SHP77 (cell line): ENCODE results near the gene GM2A.
"Not testable (repeated sequence)": the region's sequence is repeated elsewhere in the genome, so short reads cannot be mapped to it uniquely, and the experiment has no call there.

ENCODE experiments used
- DNase-seq, 2 experiments: peaks; one replicate each; lab custom pipeline; 2025; lab: John Stamatoyannopoulos, UW

The GM2A gene

GRCh38 chr5:151228986-151229385 is 24.0 kb upstream of the GM2A start:
- no peak for DNase-seq

GRCh38 chr5:151230048-151230680 is 22.8 kb upstream of the GM2A start:
- DNase-seq = no peak

GRCh38 chr5:151231359-151231758 is 21.6 kb upstream of the GM2A start:
- DNase-seq = no peak

- DNase-seq = no peak
Observed at GRCh38 chr5:151233616-151234085, 19.3 kb upstream of the GM2A start.

GRCh38 chr5:151234476-151235238 is 18.3 kb upstream of the GM2A start:
- DNase-seq = no peak

- DNase-seq = not testable (repeated sequence)
Observed at GRCh38 chr5:151235239-151235571, 17.8 kb upstream of the GM2A start.

GRCh38 chr5:151236888-151237287 is 16.1 kb upstream of the GM2A start:
- DNase-seq = no peak

- no peak for DNase-seq
Observed at GRCh38 chr5:151237685-151238084, 15.3 kb upstream of the GM2A start.

GRCh38 chr5:151238303-151238741 is 14.7 kb upstream of the GM2A start:
- DNase-seq = no peak

GRCh38 chr5:151239237-151239861 is 13.6 kb upstream of the GM2A start:
- peak in 1 of 2 experiments; percentile 11 for DNase-seq

- DNase-seq = not testable (repeated sequence)
Observed at GRCh38 chr5:151240268-151240835, 12.6 kb upstream of the GM2A start.

- no peak for DNase-seq
Observed at GRCh38 chr5:151240924-151241635, 11.9 kb upstream of the GM2A start.

GRCh38 chr5:151243127-151243526 is 9.9 kb upstream of the GM2A start:
- DNase-seq = no peak

GRCh38 chr5:151243564-151243963 is 9.4 kb upstream of the GM2A start:
- DNase-seq = no peak

- DNase-seq = no peak
Observed at GRCh38 chr5:151244206-151244605, 8.8 kb upstream of the GM2A start.

GRCh38 chr5:151245680-151246219 is 7.2 kb upstream of the GM2A start:
- DNase-seq = no peak

GRCh38 chr5:151248651-151249050 is 4.3 kb upstream of the GM2A start:
- DNase-seq = no peak

- no peak for DNase-seq
Observed at GRCh38 chr5:151249281-151249680, 3.7 kb upstream of the GM2A start.

- no peak for DNase-seq
Observed at GRCh38 chr5:151250346-151251000, 2.5 kb upstream of the GM2A start.

GRCh38 chr5:151251001-151251551 is 1.9 kb upstream of the GM2A start:
- no peak for DNase-seq

GRCh38 chr5:151251621-151252020 is 1.4 kb upstream of the GM2A start:
- DNase-seq = no peak
